ENCODE data around the gene SLC24A3.

SLC24A3 gene

DNA sequence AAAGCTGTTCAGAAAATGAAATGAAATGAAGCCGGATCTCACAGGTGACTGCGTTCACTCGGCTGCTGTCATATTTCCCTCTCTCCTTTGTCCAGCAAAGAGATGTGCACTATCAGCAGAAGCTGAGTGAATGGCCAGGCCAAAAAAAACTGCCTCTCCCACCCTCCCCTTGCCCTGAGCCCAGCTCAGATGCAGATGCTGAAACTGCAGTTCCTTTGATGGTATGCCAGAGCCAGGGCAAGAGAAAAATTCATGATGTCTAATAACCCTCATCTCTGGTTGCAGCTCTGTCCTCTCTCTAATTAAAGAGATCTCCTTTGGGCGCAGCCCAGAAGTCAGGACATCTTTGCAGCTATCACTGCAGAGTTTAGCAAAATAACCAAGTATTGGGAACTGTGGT is 335.1 kb downstream of the SLC24A3 start:
- no peak for TF ChIP-seq CTCF (conservative IDR thresholded peaks at IDR 0.05; ENCODE audit: low read length)
- no peak for TF ChIP-seq EZH2phosphoT487 (IDR thresholded peaks at IDR 0.05; ENCODE audit: borderline replicate concordance)
- no peaks in the 10 kb centered on the region for H3K27me3 ChIP-seq (ENCODE audit: insufficient read depth, low read length, poor library complexity, severe bottlenecking)

DNA sequence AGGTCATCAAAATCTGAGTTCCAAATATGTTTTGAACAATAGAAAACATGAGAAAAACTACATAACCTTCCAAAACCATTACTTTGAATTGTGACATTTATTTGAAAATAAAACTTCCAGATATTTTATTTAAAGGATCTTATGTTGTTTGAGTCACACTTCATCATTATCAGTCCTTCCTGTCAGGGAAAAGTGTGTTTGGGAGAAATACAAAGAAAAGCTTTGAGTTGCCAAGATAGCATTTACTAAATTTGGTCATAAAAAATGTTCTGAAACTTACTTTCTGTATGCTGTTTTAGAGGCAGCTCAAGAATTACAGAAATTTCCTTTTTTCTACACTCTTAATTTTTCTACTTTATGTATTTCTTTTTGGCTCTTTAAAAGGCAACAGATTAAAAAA is 337.5 kb downstream of the SLC24A3 start:
- no peaks in the 10 kb centered on the region for H3K27me3 ChIP-seq (ENCODE audit: insufficient read depth, low read length, poor library complexity, severe bottlenecking)
- H3K9me3 ChIP-seq (ENCODE audit: insufficient read depth, low read depth, low read length): no peaks in the 10 kb centered on the region
- TF ChIP-seq CTCF (conservative IDR thresholded peaks at IDR 0.05; ENCODE audit: low read length) (no peak), EZH2phosphoT487 (IDR thresholded peaks at IDR 0.05; ENCODE audit: borderline replicate concordance) (no peak)
- H3K9ac ChIP-seq (ENCODE audit: low read depth, low read length, poor library complexity, severe bottlenecking): no peak overlapping the region
- no peaks in the 10 kb centered on the region for H3K79me2 ChIP-seq (ENCODE audit: insufficient read depth, low read length)
- H3F3A ChIP-seq (ENCODE audit: low read depth): peaks cover 12% of the 10 kb centered on the region; the same call in 1 of the 2 replicates
- no peak overlapping the region for H3K4me3 ChIP-seq (ENCODE audit: low read length, poor library complexity, severe bottlenecking)
- peaks cover 29% of the 10 kb centered on the region for H3K4me1 ChIP-seq (ENCODE audit: insufficient read depth, low read length, poor library complexity, severe bottlenecking)
- H2AFZ ChIP-seq (ENCODE audit: low read length): no peak overlapping the region
- H3K36me3 ChIP-seq (ENCODE audit: insufficient read depth, low read length): no peaks in the 10 kb centered on the region
- H3K4me2 ChIP-seq (ENCODE audit: low read depth, low read length, poor library complexity, severe bottlenecking): no peak overlapping the region
- no peaks in the 10 kb centered on the region for H4K20me1 ChIP-seq (ENCODE audit: insufficient read depth, low read length, poor library complexity, severe bottlenecking)
- no peaks in the 10 kb centered on the region for H3K9me2 ChIP-seq (replicated peaks; ENCODE audit: low read depth, low read length)

More for the DNA sequence above, 335.1 kb downstream of the SLC24A3 start:
- Histone ChIP-seq H3K4me1 (ENCODE audit: insufficient read depth, low read length, poor library complexity, severe bottlenecking) (peaks cover 18% of the 10 kb centered on the region), H2AFZ (ENCODE audit: low read length) (no peak overlapping the region; the same call in 1 of the 2 replicates), H4K20me1 (ENCODE audit: insufficient read depth, low read length, poor library complexity, severe bottlenecking) (no peaks in the 10 kb centered on the region), H3K36me3 (ENCODE audit: insufficient read depth, low read length) (no peaks in the 10 kb centered on the region), H3K4me3 (ENCODE audit: low read length, poor library complexity, severe bottlenecking) (no peak overlapping the region), H3K9me2 (replicated peaks; ENCODE audit: low read depth, low read length) (no peaks in the 10 kb centered on the region), H3K79me2 (ENCODE audit: insufficient read depth, low read length) (no peaks in the 10 kb centered on the region), H3K9ac (ENCODE audit: low read depth, low read length, poor library complexity, severe bottlenecking) (no peak overlapping the region), H3K4me2 (ENCODE audit: low read depth, low read length, poor library complexity, severe bottlenecking) (no peak overlapping the region), H3F3A (ENCODE audit: low read depth) (no peaks in the 10 kb centered on the region), H3K9me3 (ENCODE audit: insufficient read depth, low read depth, low read length) (no peaks in the 10 kb centered on the region)

- Histone ChIP-seq H3K36me3 (ENCODE audit: insufficient read depth, low read length) (no peaks in the 10 kb centered on the region), H4K20me1 (ENCODE audit: insufficient read depth, low read length, poor library complexity, severe bottlenecking) (no peaks in the 10 kb centered on the region), H3K9me3 (ENCODE audit: insufficient read depth, low read depth, low read length) (no peaks in the 10 kb centered on the region), H3K4me2 (ENCODE audit: low read depth, low read length, poor library complexity, severe bottlenecking) (peak overlapping the region; percentile 50), H3K27me3 (ENCODE audit: insufficient read depth, low read length, poor library complexity, severe bottlenecking) (no peaks in the 10 kb centered on the region), H3K4me1 (ENCODE audit: insufficient read depth, low read length, poor library complexity, severe bottlenecking) (peaks cover 47% of the 10 kb centered on the region), H3K4me3 (ENCODE audit: low read length, poor library complexity, severe bottlenecking) (peak overlapping the region; percentile 21), H3F3A (ENCODE audit: low read depth) (peaks cover 12% of the 10 kb centered on the region; the same call in 1 of the 2 replicates), H2AFZ (ENCODE audit: low read length) (peak overlapping the region; percentile 39), H3K9me2 (replicated peaks; ENCODE audit: low read depth, low read length) (no peaks in the 10 kb centered on the region), H3K9ac (ENCODE audit: low read depth, low read length, poor library complexity, severe bottlenecking) (peak overlapping the region; percentile 57), H3K79me2 (ENCODE audit: insufficient read depth, low read length) (no peaks in the 10 kb centered on the region)
- no peak for TF ChIP-seq CTCF (conservative IDR thresholded peaks at IDR 0.05; ENCODE audit: low read length)
- no peak for TF ChIP-seq EZH2phosphoT487 (IDR thresholded peaks at IDR 0.05; ENCODE audit: borderline replicate concordance)
Measured at GRCh38 chr20:19552221-19553180, 340.1 kb downstream of the SLC24A3 start.
